Brain microvascular endothelial cell (primary cell): ENCODE measurements around the gene SNX8.

Experiments used
- DNase-seq: peaks from one replicate; pipeline ENCODE4 v3.0.0-alpha.2; 2020
- H3K27ac ChIP-seq: fragments of 250-450 bp; sonication (Bioruptor Pico); 2 replicates; pipeline ENCODE4 v1.5.1; 2020; ENCODE audit warnings: mild to moderate bottlenecking, moderate library complexity
- H3K27me3 ChIP-seq: fragments of 250-450 bp; sonication (Bioruptor Pico); replicated peaks from 2 replicates; pipeline ENCODE4 v1.5.1; 2020; ENCODE audit warnings: mild to moderate bottlenecking
- H3K36me3 ChIP-seq: fragments of 250-450 bp; sonication (Bioruptor Pico); replicated peaks from 2 replicates; pipeline ENCODE4 v1.5.1; 2020; ENCODE audit warnings: mild to moderate bottlenecking
- H3K4me3 ChIP-seq: 2 replicates; pipeline ENCODE4 v1.5.1; 2011; ENCODE audit warnings: low read depth, mild to moderate bottlenecking, control low read depth, low read length, moderate library complexity
- in situ Hi-C: cut with HindIII; loops from 2 replicates; pipeline ENCODE4 v1.10.0; 2017; ENCODE audit warnings: low sequenced_read_pairs, low pct_ligation_motif_present
- TF ChIP-seq, protein P1 (sequence below): IDR thresholded peaks from 2 replicates; pipeline ENCODE4 v1.5.1; 2011; ENCODE audit warnings: low read depth, mild to moderate bottlenecking, moderate library complexity, low read length, control low read depth, inconsistent platforms; ENCODE audit errors: missing control alignments

SNX8 gene

GRCh38 chr7:2210551-2211258, 103.5 kb downstream of the SNX8 start:
- no peak for DNase-seq
- peaks cover 44% of the 10 kb centered on the region for H3K36me3 ChIP-seq
- TF ChIP-seq, protein P1, sequence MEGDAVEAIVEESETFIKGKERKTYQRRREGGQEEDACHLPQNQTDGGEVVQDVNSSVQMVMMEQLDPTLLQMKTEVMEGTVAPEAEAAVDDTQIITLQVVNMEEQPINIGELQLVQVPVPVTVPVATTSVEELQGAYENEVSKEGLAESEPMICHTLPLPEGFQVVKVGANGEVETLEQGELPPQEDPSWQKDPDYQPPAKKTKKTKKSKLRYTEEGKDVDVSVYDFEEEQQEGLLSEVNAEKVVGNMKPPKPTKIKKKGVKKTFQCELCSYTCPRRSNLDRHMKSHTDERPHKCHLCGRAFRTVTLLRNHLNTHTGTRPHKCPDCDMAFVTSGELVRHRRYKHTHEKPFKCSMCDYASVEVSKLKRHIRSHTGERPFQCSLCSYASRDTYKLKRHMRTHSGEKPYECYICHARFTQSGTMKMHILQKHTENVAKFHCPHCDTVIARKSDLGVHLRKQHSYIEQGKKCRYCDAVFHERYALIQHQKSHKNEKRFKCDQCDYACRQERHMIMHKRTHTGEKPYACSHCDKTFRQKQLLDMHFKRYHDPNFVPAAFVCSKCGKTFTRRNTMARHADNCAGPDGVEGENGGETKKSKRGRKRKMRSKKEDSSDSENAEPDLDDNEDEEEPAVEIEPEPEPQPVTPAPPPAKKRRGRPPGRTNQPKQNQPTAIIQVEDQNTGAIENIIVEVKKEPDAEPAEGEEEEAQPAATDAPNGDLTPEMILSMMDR = no peak
- H3K27me3 ChIP-seq = no peaks in the 10 kb centered on the region
- H3K4me3 ChIP-seq = no peak overlapping the region
- in situ Hi-C loops = no loop called here
- H3K27ac ChIP-seq = no peak overlapping the region

DNA sequence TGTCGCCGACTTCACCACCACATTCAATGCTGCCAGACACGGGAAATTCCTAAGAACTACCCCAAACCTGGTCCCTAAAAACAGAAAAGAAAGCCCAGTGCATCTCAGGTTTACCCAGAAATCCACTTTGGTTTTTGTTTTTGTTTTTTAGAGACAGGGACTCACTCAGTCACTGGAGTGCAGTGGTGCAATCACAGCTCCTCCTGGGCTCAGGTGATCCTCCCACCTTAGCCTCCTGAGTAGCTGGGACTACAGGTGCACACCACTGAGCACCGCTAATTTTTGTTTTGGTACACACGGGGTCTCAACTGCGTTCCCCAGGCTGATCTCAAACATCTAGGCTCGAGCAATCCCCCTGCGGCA, 104.3 kb downstream of the SNX8 start:
- in situ Hi-C loops = no loop called here
- Histone ChIP-seq H3K36me3 (peaks cover 38% of the 10 kb centered on the region), H3K27ac (no peak overlapping the region)

GRCh38 chr7:2209146-2209960, 104.9 kb downstream of the SNX8 start:
- in situ Hi-C loops = no loop called here
- Histone ChIP-seq H3K4me3 (no peak overlapping the region), H3K27me3 (no peaks in the 10 kb centered on the region), H3K27ac (no peak overlapping the region), H3K36me3 (peaks cover 32% of the 10 kb centered on the region)
- peak; percentile 61 for DNase-seq
- TF ChIP-seq, protein P1 = peak; percentile 91

More for the DNA sequence above, 104.3 kb downstream of the SNX8 start:
- TF ChIP-seq, protein P1 = no peak
- no peaks in the 10 kb centered on the region for H3K27me3 ChIP-seq
- H3K4me3 ChIP-seq = no peak overlapping the region
- DNase-seq = no peak

DNA sequence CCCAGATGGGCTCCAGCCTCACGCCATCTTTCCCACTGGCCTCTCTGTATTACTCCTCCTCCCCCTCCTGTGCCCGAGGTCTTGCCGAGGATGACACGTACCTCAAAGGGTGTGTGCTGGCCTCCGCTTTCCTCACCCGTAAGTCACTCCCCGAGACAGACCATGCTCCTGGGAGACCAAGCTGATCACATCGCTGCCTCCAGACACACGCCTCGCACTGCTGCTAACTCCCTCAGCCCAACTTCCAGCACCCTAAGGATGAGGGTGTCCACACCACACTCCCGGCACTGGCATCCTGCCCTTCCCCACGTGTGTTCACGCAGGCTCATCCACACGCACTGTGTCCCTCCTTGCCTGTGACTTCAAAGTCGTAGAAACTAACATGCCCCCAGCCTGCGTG, 105.5 kb downstream of the SNX8 start:
- H3K4me3 ChIP-seq = no peak overlapping the region
- DNase-seq = no peak
- H3K27me3 ChIP-seq = no peaks in the 10 kb centered on the region
- H3K27ac ChIP-seq = no peak overlapping the region
- in situ Hi-C loops = no loop called here
- TF ChIP-seq, protein P1 = no peak
- peaks cover 31% of the 10 kb centered on the region for H3K36me3 ChIP-seq

- Histone ChIP-seq H3K27me3 (no peaks in the 10 kb centered on the region), H3K4me3 (no peak overlapping the region), H3K27ac (no peak overlapping the region), H3K36me3 (peaks cover 6% of the 10 kb centered on the region)
- no peak for DNase-seq
- TF ChIP-seq, protein P1 = no peak
- in situ Hi-C loops = no loop called here
Measured at GRCh38 chr7:2205036-2205780, 109.0 kb downstream of the SNX8 start.
